GM06990 (cell line): ENCODE data around the gene THOP1.

Experiments
- DNase-seq: peaks from one replicate; pipeline ENCODE4 v3.0.0-alpha.2; 2011; ENCODE audit not compliant: insufficient read length; ENCODE audit errors: extremely low read depth
- H3K27me3 ChIP-seq: replicated peaks from 2 replicates; pipeline ENCODE4 v1.6.0; 2011; ENCODE audit warnings: low read length; ENCODE audit not compliant: control insufficient read depth, insufficient read depth
- H3K36me3 ChIP-seq: 2 replicates; pipeline ENCODE4 v1.5.1; 2011; ENCODE audit warnings: low read length; ENCODE audit not compliant: control insufficient read depth, insufficient read depth
- H3K4me3 ChIP-seq: replicated peaks from 2 replicates; pipeline ENCODE4 v1.5.1; 2011; ENCODE audit warnings: low read depth, mild to moderate bottlenecking, control low read depth, low read length
- TF ChIP-seq, protein P1 (sequence below): IDR thresholded peaks from 2 replicates; pipeline ENCODE4 v1.5.1; 2011; ENCODE audit warnings: low read length, control low read depth, mild to moderate bottlenecking, inconsistent platforms; ENCODE audit not compliant: insufficient read depth, poor library complexity, severe bottlenecking

THOP1 gene

DNA sequence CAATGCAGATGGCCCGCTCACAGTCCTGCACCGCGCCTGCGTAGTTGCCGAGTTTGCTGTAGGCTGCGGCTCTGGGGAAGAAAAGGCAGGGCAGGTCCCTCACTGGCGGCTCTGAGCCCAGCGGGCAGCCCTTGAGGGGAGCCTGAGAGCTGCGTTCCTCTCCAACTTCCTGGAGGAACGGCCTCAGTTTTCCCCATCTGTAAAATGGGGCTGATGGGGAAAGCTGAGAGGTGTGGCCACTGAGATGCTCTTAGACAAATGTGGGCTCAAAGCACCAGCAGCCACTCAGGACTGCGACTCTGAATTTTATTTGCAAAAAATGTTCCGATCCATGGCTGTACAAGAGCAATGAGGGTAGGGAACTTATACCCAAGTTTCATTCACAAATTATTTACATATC, 21.6 kb upstream of the THOP1 start:
- no peak for DNase-seq
- TF ChIP-seq, protein P1, sequence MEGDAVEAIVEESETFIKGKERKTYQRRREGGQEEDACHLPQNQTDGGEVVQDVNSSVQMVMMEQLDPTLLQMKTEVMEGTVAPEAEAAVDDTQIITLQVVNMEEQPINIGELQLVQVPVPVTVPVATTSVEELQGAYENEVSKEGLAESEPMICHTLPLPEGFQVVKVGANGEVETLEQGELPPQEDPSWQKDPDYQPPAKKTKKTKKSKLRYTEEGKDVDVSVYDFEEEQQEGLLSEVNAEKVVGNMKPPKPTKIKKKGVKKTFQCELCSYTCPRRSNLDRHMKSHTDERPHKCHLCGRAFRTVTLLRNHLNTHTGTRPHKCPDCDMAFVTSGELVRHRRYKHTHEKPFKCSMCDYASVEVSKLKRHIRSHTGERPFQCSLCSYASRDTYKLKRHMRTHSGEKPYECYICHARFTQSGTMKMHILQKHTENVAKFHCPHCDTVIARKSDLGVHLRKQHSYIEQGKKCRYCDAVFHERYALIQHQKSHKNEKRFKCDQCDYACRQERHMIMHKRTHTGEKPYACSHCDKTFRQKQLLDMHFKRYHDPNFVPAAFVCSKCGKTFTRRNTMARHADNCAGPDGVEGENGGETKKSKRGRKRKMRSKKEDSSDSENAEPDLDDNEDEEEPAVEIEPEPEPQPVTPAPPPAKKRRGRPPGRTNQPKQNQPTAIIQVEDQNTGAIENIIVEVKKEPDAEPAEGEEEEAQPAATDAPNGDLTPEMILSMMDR, result no peak
- Histone ChIP-seq H3K4me3 (no peak overlapping the region), H3K36me3 (peaks cover 29% of the 10 kb centered on the region), H3K27me3 (no peaks in the 10 kb centered on the region)

DNA sequence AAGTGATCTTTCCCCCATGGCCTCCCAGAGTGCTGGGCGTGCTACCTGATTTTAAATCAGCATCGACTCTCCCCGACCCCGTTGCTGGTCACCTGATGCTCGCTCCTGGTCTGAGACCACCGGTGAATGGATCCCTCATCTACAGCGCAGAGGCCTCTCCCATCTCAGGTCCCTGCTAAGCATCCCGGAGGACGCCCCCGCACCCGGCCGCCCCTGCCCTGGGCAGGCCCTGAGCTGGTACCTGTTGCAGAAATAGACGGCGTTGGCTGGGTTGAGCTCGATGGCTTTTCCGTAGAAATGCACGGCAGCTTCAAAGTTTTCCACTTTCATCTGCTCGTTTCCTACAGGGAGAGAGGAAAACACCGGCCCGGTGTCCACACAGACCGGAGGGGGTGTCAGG, 20.4 kb upstream of the THOP1 start:
- DNase-seq, result no peak
- Histone ChIP-seq H3K27me3 (no peaks in the 10 kb centered on the region), H3K4me3 (no peak overlapping the region), H3K36me3 (peaks cover 30% of the 10 kb centered on the region)
- TF ChIP-seq, protein P1, result no peak

DNA sequence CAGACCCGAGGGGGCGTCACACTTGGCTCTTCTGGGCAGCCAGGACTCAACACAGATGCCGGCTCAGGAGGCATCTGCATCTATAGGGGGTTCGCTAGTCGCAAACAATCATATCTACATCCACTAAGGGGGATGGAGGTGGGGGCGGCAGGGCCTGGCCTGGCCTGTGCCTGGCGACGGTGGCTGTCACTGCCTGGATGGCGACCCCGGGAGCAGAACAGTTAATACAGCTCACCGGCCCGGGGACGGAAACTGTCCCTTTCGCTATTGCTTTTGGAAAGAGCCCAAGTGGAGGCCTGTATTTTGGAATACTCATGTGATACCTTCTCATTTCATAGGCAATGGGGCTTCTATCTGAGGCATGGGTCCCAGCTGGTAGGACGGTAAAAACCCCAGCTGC, 19.9 kb upstream of the THOP1 start:
- H3K36me3 ChIP-seq, result peaks cover 30% of the 10 kb centered on the region
- DNase-seq, result no peak
- H3K27me3 ChIP-seq, result no peaks in the 10 kb centered on the region
- TF ChIP-seq, protein P1, result no peak
- H3K4me3 ChIP-seq, result no peak overlapping the region

DNA sequence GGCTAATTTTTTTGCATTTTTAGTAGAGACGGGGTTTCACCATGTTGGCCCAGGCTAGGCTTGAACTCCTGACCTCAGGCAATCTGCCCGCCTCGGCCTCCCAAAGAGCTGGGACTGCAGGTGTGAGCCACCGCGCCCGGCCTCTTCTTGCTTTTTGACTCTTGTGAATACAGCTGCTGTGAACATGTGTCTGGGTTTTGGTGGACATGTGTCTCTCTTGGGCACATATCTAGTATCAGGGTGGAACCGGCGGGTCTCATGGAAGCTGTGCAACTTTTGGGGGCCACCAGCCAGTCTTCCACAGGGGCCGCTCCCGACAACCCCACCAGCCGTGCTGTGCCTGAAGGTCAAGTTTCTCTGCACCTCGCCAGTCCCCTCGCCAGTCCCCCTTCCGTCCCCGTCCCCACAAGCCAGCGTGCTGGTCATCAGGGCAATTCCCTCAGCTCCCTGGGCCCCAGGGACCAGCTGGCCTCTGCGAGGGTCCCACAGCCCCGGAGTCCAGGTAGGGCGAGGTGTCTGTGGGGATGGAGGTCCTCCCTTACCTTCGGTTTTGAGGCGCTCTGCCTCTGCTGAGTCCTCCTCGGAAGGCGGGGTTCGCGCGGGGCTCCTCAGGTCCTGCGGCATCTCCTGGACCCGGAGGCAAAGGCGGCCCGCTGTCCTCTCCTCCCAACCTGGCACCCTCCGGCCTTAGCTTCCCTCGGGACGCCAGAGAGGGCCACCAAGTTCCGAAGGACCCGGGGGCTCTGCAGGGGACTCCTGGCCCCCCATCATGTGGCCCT, 18.5 kb upstream of the THOP1 start:
- Histone ChIP-seq H3K27me3 (no peaks in the 10 kb centered on the region), H3K36me3 (peaks cover 27% of the 10 kb centered on the region), H3K4me3 (no peak overlapping the region)
- TF ChIP-seq, protein P1, result no peak
- no peak for DNase-seq

DNA sequence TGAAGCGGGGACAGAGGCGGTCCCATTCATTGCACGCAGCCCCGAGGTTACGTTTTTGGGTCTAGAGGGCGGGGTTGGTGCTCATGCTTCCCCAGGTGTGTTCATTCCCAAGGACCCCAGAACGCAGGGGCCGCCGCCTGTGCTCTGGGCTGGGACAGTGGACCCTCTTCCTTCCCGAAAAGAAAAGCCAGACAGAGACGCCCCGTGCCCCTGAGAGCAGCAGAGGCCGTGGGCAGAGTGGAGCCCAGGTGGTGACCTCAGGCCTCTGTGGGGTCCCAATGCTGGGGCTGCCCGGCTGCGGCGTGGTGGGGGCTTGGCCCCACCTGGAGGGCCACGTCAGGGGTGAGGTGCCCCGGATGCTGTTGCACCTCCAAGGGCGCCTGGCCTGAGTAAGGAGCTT, 17.6 kb upstream of the THOP1 start:
- no peak overlapping the region for H3K4me3 ChIP-seq
- no peak for DNase-seq
- TF ChIP-seq, protein P1, result no peak
- peaks cover 23% of the 10 kb centered on the region for H3K36me3 ChIP-seq
- H3K27me3 ChIP-seq, result no peaks in the 10 kb centered on the region
